SK-N-SH treated with all-trans-retinoic acid at 6 μM for 48 hours (cell line): Measurements from ENCODE around the gene SPOUT1.
A peak's percentile ranks its signal among the peaks of the same experiment; 100 is the strongest.

Experiments used
- ATAC-seq: fragments of 200-7000 bp; cut with Tn5 transposase; 3 replicates; pipeline ENCODE4 v1.9.1; 2020; ENCODE audit warnings: mild to moderate bottlenecking, moderate library complexity
- ARNTL ChIP-seq: fragments of 450-650 bp; formaldehyde crosslinking; IDR thresholded peaks from 2 replicates; pipeline ENCODE4 v1.5.0; 2020; ENCODE audit warnings: low read depth, mild to moderate bottlenecking, moderate library complexity, borderline replicate concordance
- BACH2 ChIP-seq: fragments of 250-450 bp; sonication (Bioruptor Pico); IDR thresholded peaks from 2 replicates; pipeline ENCODE4 v1.9.0; 2021; ENCODE audit warnings: mild to moderate bottlenecking, borderline replicate concordance
- CREB5 ChIP-seq: fragments of 250-450 bp; sonication (Bioruptor Pico); IDR thresholded peaks from 2 replicates; pipeline ENCODE4 v1.5.1; 2020; ENCODE audit warnings: low read depth, mild to moderate bottlenecking, moderate library complexity
- CSDC2 ChIP-seq: fragments of 250-450 bp; sonication (Bioruptor Pico); IDR thresholded peaks from 2 replicates; pipeline ENCODE4 v1.5.0; 2020; ENCODE audit warnings: mild to moderate bottlenecking, moderate library complexity
- CSRNP3 ChIP-seq: fragments of 250-450 bp; sonication (Bioruptor Pico); IDR thresholded peaks from 2 replicates; pipeline ENCODE4 v1.5.1; 2021; ENCODE audit warnings: mild to moderate bottlenecking, moderate library complexity
- ESRRG ChIP-seq: fragments of 250-450 bp; sonication (Bioruptor Pico); IDR thresholded peaks from 2 replicates; pipeline ENCODE4 v1.6.1; 2021; ENCODE audit warnings: mild to moderate bottlenecking
- GLIS3 ChIP-seq: fragments of 250-450 bp; sonication (Bioruptor Pico); IDR thresholded peaks from 2 replicates; pipeline ENCODE4 v1.5.0; 2020; ENCODE audit warnings: mild to moderate bottlenecking, moderate library complexity
- ISL1 ChIP-seq: fragments of 250-450 bp; sonication (Bioruptor Pico); IDR thresholded peaks from 2 replicates; pipeline ENCODE4 v2.1.2; 2022; ENCODE audit warnings: mild to moderate bottlenecking, moderate library complexity
- OSR1 ChIP-seq: fragments of 250-450 bp; sonication (Bioruptor Pico); IDR thresholded peaks from 2 replicates; pipeline ENCODE4 v1.8.0; 2022; ENCODE audit warnings: moderate library complexity, mild to moderate bottlenecking, inconsistent platforms
- PATZ1 ChIP-seq: fragments of 250-450 bp; sonication (Bioruptor Pico); IDR thresholded peaks from 2 replicates; pipeline ENCODE4 v1.8.0; 2020; ENCODE audit warnings: mild to moderate bottlenecking, moderate library complexity, borderline replicate concordance
- POU6F1 ChIP-seq: fragments of 250-450 bp; sonication (Bioruptor Pico); IDR thresholded peaks from 2 replicates; pipeline ENCODE4 v1.8.0; 2021; ENCODE audit warnings: low read depth, mild to moderate bottlenecking, moderate library complexity, borderline replicate concordance
- PPARA ChIP-seq: fragments of 250-450 bp; sonication (Bioruptor Pico); IDR thresholded peaks from 2 replicates; pipeline ENCODE4 v1.5.0; 2020; ENCODE audit warnings: mild to moderate bottlenecking, borderline replicate concordance
- RARB ChIP-seq: fragments of 250-450 bp; sonication (Bioruptor Pico); IDR thresholded peaks from 2 replicates; pipeline ENCODE4 v1.8.0; 2021; ENCODE audit warnings: mild to moderate bottlenecking, moderate library complexity
- SNAI2 ChIP-seq: fragments of 250-450 bp; sonication (Bioruptor Pico); IDR thresholded peaks from 2 replicates; pipeline ENCODE4 v1.5.0; 2020; ENCODE audit warnings: mild to moderate bottlenecking, moderate library complexity
- TCF4 ChIP-seq: fragments of 250-450 bp; sonication (Bioruptor Pico); IDR thresholded peaks from 2 replicates; pipeline ENCODE4 v1.8.0; 2021; ENCODE audit warnings: mild to moderate bottlenecking, moderate library complexity, borderline replicate concordance
- TOX ChIP-seq: fragments of 250-450 bp; sonication (Bioruptor Pico); IDR thresholded peaks from 2 replicates; pipeline ENCODE4 v1.8.0; 2021; ENCODE audit warnings: mild to moderate bottlenecking, moderate library complexity, borderline replicate concordance
- TSHZ2 ChIP-seq: fragments of 250-450 bp; sonication (Bioruptor Pico); IDR thresholded peaks from 2 replicates; pipeline ENCODE4 v1.5.0; 2020; ENCODE audit warnings: mild to moderate bottlenecking, moderate library complexity
- ZC3H10 ChIP-seq: fragments of 250-450 bp; sonication (Bioruptor Pico); IDR thresholded peaks from 2 replicates; pipeline ENCODE4 v1.5.1; 2021; ENCODE audit warnings: mild to moderate bottlenecking, moderate library complexity
- ZFP3 ChIP-seq: fragments of 250-450 bp; sonication (Bioruptor Pico); IDR thresholded peaks from 2 replicates; pipeline ENCODE4 v1.5.0; 2020; ENCODE audit warnings: mild to moderate bottlenecking, moderate library complexity
- ZFP30 ChIP-seq: fragments of 450-650 bp; formaldehyde crosslinking; IDR thresholded peaks from 2 replicates; pipeline ENCODE4 v1.5.0; 2022; ENCODE audit warnings: mild to moderate bottlenecking, moderate library complexity
- ZNF70 ChIP-seq: fragments of 450-650 bp; formaldehyde crosslinking; IDR thresholded peaks from 2 replicates; pipeline ENCODE4 v1.5.0; 2020; ENCODE audit warnings: mild to moderate bottlenecking, moderate library complexity

The SPOUT1 gene

DNA sequence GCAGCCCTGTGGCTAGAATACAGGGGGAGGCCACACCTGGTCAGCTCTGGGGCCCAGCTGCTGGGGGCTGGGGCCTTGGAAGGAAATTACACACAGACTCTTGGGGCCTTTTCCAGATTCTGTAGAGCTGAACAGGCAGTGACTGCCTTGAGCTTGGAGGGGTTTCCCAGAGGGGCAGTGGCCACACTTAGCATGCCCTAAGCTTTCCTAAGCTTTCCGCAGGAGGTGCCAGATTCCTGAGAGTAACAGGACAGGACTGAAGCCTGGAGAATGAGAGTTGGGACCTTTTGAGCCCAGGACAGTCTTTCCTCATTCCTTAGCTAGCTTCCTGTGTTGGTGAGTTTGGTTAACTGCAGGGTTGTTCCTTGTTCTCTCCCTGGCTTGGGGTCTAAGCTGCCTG is 41.1 kb downstream of the SPOUT1 start:
- TF ChIP-seq TCF4 = no peak
- no peak for TF ChIP-seq SNAI2
- TF ChIP-seq ARNTL (CRISPR knock-in tag) = no peak
- no peak for TF ChIP-seq ZFP3
- TF ChIP-seq ISL1 (CRISPR knock-in tag) = no peak
- TF ChIP-seq PPARA (CRISPR knock-in tag) = no peak
- TF ChIP-seq OSR1 = no peak
- TF ChIP-seq ZC3H10 = no peak
- no peak for TF ChIP-seq PATZ1 (CRISPR knock-in tag)
- no peak for TF ChIP-seq CSDC2 (CRISPR knock-in tag)
- TF ChIP-seq TSHZ2 (CRISPR knock-in tag) = no peak
- TF ChIP-seq ESRRG (CRISPR knock-in tag) = no peak
- TF ChIP-seq BACH2 (CRISPR knock-in tag) = no peak
- no peak for TF ChIP-seq POU6F1 (CRISPR knock-in tag)
- TF ChIP-seq ZNF70 = no peak
- no peak for TF ChIP-seq ZFP30 (CRISPR knock-in tag)
- no peak for TF ChIP-seq RARB
- ATAC-seq = no peak

GRCh38 chr9:128787659-128788058 is 41.9 kb downstream of the SPOUT1 start:
- TF ChIP-seq GLIS3 (CRISPR knock-in tag) = no peak
- TF ChIP-seq CSDC2 (CRISPR knock-in tag) = no peak
- no peak for TF ChIP-seq CSRNP3 (CRISPR knock-in tag)
- no peak for TF ChIP-seq TSHZ2 (CRISPR knock-in tag)
- TF ChIP-seq OSR1 = no peak
- no peak for TF ChIP-seq TOX (CRISPR knock-in tag)
- no peak for TF ChIP-seq PATZ1 (CRISPR knock-in tag)
- no peak for TF ChIP-seq CREB5 (CRISPR knock-in tag)
- TF ChIP-seq RARB = no peak
- no peak for TF ChIP-seq SNAI2
- TF ChIP-seq ISL1 (CRISPR knock-in tag) = no peak
- TF ChIP-seq, all 23 proteins: peak for 0
- peak; percentile 37 for ATAC-seq
